ENCODE data around the gene ALK.

The ALK gene

DNA sequence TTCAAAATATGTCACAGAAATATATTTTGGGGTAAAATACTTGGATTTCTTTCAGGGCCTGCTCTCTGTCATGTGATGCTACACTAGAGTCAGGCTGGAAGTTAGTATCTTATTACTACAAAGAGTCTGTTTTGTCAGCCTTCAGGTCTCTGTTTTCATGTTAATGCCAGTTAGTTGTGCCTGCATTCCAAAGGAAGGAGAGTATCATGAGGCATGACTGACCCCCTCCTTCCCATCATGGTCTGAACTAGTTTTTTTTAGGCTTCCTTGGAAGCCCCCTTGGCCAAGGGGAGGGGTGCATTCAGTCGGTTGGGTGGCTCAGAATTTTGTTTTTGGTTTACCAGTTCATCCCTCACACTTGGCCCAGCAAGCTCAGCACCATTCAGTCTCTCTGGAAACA is 318.0 kb downstream of the ALK start:
- FAIRE-seq, result no peak

DNA sequence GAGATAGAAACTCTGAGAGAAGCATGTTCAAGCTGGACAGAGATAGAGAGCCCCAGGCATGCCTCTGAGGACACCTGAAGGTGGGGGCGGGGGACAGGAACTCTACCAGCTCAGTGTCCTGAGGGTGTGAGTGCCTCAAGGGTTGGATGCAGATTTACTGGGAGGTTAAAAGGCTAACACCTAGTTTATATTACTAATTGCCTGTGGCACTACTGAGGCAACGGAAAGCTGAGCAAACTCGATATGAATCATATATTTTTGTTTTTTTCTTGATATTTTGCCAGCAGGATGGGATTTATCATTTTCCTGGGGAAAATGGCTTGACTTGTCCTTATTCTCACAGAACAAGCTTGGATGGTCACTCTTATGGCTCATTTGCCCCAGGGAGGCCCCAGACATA is 319.5 kb downstream of the ALK start:
- FAIRE-seq, result no peak

GRCh38 chr2:29601321-29601720 is 320.1 kb downstream of the ALK start:
- FAIRE-seq, result no peak

DNA sequence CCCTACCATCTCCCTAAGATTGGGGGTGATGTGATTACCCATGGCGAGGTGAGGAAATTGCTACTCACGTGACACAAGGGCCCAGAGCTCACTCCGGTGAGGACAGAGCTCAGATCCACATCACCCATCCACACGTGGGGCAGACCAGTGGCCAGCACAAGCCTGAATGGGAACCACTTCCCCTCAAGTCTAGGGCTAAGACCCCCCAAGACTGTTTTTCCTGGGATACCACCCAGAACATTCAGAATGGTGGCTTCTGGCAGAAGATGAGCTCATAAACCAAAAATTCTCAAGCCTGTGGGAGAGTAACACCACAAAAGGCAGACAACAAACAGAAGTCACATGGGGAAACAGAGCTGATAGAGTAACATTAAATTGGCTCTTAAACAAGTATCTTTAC is 321.4 kb downstream of the ALK start:
- no peak for FAIRE-seq

DNA sequence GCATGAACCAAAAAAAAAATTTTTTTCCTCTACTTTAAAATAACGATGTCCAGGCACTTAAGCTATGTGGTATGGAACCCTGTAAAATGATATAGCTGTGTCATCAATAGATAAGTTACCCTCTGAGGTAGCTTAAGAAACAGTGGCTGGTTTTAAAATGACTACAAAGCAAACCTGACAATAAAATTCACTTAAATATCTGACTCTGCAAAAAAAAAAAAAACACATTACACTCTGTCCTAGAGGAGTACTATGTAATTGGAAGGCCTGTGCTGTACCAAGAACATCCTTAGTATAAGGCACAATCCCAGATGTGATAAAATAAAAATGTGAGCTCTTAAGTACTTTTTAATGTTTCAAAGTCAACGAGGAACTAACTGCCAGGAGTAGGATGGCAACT is 322.4 kb downstream of the ALK start:
- no peak for FAIRE-seq

DNA sequence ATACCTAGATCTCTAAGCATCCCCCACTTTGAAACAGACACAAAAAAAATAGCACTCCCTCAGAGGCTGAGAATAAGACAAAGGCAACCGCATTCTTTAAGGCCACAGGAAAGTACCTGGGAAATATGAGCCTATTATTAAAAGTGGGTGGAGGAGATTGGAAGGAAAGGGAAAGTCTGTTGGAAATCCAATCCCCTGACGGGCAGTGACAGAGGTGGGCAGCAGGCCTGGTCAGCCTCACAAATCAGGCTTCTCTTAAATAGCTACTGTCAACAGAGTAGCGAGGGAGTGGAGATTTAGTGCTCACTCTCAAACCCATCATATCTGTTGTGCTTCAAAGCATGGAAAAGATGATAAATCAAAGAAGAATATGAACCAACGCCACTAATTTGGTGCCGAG is 324.4 kb downstream of the ALK start:
- no peak for FAIRE-seq

GRCh38 chr2:29596584-29596983 is 324.8 kb downstream of the ALK start:
- FAIRE-seq, result no peak

DNA sequence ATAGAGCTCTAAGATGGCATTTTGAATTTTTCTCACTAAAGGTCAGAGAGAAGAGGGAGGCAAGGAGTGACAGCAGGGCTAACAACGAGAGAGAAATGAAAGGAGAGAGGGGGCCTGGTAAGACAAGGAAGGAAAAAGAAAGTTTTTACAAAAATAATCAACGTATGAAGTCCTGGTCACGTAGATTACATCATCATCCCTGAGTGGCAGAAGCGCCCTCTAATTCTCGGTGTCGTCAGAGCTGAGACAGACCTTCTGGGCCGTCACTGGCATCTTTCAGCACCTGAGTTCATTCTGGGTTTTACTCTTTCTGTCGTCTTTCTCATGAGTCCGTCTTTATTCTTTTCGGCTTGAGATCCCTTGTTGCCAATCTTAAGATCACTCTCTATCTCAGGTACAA is 329.8 kb downstream of the ALK start:
- FAIRE-seq, result no peak

DNA sequence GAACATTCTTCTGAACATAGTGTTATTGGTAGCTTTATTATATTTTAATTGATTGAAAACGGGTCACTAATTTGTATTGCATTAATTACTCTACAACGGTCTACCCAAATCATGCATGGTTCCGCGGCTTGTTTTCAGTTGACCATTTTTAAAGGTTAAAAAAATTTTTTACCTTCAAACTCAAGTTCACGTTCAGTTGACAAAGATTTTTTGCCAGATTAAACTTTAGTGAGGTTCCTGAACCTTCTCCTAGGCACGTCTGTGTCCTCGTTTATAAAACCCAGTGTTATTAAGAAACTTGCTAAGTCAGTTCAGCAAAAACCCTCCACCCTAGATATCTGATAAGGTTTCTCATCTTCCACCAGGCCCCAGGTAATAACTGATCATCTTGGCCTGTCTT is 331.2 kb downstream of the ALK start:
- FAIRE-seq, result no peak

GRCh38 chr2:29589440-29590103 is 331.8 kb downstream of the ALK start:
- no peak for FAIRE-seq

GRCh38 chr2:29587402-29588190 is 333.8 kb downstream of the ALK start:
- no peak for FAIRE-seq

DNA sequence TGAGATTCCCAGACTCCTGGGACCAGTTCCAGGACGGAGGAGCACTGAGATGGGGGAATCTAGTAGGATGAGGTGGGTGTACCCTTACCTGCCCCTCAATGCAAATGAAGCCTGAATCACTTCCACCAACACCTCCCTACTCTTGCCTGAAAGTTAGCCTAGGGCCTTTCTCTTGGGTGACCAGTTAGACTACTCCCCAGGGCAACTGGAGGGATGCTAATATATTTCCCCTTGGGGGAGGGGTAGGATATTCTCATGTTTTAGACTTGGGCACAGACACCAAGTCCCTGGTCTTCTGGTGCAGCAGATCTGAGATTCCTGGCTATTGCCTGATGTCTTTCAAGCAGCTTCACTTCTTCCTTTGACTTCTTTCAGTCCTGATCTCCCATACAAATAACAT is 334.5 kb downstream of the ALK start:
- no peak for FAIRE-seq

DNA sequence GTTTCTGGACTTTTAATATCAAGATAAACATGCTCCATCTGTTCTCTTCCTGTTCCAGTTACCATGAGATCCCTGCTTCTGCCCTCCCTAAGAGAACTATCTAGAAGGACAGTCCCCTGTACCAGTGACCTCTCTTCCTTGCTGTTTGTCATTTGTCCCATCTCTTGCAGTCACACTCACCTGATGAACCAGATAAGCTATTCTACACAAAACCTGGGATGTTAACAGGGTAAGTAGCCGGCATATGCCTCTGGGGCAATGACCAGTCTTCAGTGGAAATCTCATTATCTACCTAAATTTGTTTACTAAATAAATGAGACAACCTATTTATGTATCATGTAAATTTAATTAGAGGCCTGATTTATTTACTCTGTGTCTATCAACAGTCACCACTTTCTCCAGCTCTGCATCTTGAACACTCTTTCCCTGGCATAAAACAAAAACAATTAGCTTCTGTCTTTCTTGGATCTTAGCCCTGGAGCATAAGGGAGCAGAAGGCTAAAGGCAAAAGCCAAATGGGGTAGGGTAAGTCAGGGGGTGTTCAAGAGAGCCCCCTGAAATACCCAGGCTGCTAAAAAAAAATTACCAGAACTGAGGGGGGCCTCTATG is 337.7 kb downstream of the ALK start:
- no peak for FAIRE-seq

GRCh38 chr2:29583104-29583503 is 338.3 kb downstream of the ALK start:
- no peak for FAIRE-seq

DNA sequence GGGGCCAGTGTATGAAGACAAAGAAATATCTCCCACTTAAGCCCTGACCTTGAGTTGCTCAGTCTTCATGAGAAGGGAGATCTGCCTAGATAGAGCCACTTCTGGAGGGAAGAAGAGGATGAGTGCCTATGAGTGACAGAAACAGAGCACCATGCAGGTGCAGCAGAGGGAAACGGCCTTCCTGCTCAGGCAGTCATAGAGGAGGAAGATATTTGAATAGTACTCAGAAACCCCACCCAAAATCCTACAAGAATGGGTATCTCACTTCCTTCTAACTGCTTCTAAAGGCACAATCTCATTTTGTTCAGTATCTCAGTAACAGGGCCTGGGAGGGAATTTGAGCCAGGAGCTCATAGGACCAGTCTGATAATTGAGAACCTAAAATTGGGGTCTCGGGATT is 339.3 kb downstream of the ALK start:
- no peak for FAIRE-seq

GRCh38 chr2:29580223-29580622 is 341.2 kb downstream of the ALK start:
- FAIRE-seq, result no peak

DNA sequence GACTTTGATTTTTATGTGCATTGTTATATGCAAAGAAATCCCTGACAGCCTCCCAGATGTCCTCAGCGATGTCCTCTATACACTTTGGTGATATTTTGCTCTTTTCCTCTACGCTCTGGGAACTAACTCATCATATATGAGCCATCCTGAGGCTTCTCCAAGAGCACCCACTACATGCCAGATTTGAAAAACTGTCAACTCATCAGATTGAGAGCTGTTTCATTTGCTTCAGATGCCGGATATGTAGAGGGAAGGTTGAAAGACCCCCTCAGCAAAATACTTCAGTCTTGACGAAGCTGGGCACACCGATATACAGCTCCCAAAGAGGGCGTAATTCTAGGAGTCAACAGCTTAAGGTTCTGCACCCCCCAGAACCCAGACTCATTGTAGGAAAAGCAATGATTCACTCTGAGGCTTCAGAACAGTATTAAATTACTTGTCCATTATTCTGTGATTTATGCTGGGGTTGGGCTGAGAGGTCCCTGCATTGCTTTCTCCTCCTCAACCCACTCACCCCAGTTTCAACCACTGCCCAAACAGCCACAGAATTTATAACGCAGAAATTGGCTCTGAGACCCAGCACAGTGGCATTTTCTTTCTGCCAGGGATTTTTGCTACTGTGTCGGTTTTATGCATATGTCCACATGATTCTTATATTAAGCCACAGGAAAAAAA is 341.8 kb downstream of the ALK start:
- no peak for FAIRE-seq

GRCh38 chr2:29578084-29578598 is 343.2 kb downstream of the ALK start:
- no peak for FAIRE-seq

GRCh38 chr2:29576231-29576630 is 345.2 kb downstream of the ALK start:
- FAIRE-seq, result no peak

DNA sequence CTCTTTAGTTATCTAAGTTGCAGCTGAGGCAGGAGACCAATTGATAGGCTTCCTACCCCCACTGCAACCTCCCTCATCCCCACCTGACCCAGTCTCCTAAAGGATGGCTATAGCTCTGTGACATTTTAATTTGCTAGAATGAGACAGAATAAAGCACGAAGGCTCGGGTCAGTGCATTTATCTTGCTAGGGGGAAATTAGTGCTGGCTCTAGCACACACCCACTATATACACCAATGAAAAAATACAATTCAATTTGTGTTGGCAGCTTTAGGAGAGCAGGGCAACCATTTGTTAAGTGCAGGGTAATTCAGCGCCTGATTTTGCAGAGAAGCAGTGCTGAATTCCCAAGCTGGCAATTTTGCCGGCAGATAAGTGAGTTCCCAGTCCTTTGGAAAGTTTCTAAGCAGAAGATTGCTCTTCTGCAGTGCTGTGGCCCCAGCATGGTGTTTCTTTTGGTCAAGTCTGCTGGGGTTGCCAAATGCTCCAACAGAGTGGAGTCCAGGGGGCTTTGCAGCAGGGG is 346.0 kb downstream of the ALK start:
- FAIRE-seq, result no peak

- no peak for FAIRE-seq
Measured at GRCh38 chr2:29573612-29574011, 347.8 kb downstream of the ALK start.

DNA sequence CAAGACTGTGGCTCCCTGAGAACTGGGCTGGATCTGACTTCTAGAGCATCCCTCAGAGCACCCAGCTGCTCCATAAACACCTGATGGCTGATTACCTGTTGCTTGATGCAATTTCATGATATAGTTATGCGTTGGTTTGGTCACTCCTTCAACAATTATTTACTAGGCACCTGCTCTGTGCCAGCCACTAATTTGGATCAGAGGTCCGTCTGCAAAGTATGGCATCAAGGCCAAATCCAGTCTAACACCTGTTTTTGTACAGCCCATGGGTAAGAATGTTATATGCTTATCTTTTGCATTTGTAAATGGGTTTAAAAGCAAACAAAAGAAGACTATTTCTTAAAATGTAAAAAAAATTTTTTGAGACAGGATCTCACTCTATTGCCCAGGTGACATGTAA is 348.2 kb downstream of the ALK start:
- FAIRE-seq, result no peak

DNA sequence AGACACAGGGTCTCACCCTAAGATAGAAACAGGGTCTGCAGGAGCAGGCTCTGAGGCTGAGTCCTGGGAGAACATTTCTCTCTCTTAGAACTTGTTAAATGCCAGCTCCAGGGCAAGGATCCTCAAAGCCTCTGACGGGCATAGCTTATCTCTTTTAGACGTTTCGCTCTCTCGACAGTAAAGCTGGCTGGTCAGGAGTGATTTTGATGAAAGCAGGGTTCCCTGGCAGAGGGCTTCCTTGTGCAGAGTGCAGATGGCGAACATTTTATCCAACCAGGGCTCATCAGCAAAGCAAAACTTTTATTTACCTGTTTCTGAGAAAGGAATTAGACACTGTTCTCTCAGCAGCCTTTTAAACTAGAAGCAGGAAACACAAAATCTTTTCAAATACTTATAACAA is 350.8 kb downstream of the ALK start:
- no peak for FAIRE-seq

All from TTC549 (cell line).